K562 (cell line): ENCODE results near the gene CIAO1. TPM values are rescaled to one million over a fixed set of nuclear protein-coding genes. Genes with fewer than 3 reads are reported as not detected.

Source experiments
- ATAC-seq: fragments of 200-7000 bp; cut with Tn5 transposase; 3 replicates; pipeline ENCODE4 v1.9.1; 2020; ENCODE audit warnings: moderate library complexity
- Bru-seq: library from RNA; stranded (reverse); fragments of 400-500 nt; gene quantifications from one replicate; lab custom pipeline; 2021; lab: Mats Ljungman, UMichigan
- BruChase-seq, 2 experiments: library from RNA; stranded (reverse); fragments of 400-500 nt; gene quantifications; one replicate each; lab custom pipeline; 2021; lab: Mats Ljungman, UMichigan
- BruUV-seq: library from RNA; stranded (reverse); fragments of 400-500 nt; replicated peaks from 2 replicates; lab custom pipeline; 2021; lab: Mats Ljungman, UMichigan
- CTCF ChIA-PET: fragments of 300-600 bp; formaldehyde crosslinking; extraction: SDS; loops from one replicate; lab custom pipeline; 2021; ENCODE audit warnings: low intra/inter-chr PET ratio; lab: Yijun Ruan, JAX
- POLR2A ChIA-PET: fragments of 300-600, 350-650 bp; sonication (Branson Sonifier 250); formaldehyde crosslinking; extraction: SDS; loops from one replicate; lab custom pipeline; 2021; ENCODE audit warnings: antibody characterized with exemption, inconsistent platforms; lab: Yijun Ruan, JAX
- DNase-seq, 4 experiments: peaks; one replicate each; pipeline versions ENCODE4 v3.0.0 to v3.0.0-alpha.2; 2011 to 2018; ENCODE audit warnings: low spot score in 3 of 4, mixed read lengths in 3 of 4; ENCODE audit errors: extremely low read depth in 1 of 4
- FAIRE-seq: peaks from 2 replicates; lab custom pipeline; 2011; peaks lifted over from hg19 to GRCh38; lab: Jason Lieb, UNC
- H2AFZ ChIP-seq: 2 replicates; pipeline ENCODE4 v1.6.0; 2011; ENCODE audit warnings: low read depth, low read length, control low read depth, inconsistent platforms
- H3K27ac ChIP-seq: fragments of 200-600 bp; 3 replicates; pipeline ENCODE4 v1.8.0; 2011; ENCODE audit warnings: low read depth, mild to moderate bottlenecking, control low read depth, inconsistent platforms, low read length, moderate library complexity, mixed read lengths; ENCODE audit errors: extremely low read depth
- H3K27me3 ChIP-seq, 2 experiments: fragments of 300-600 bp in 1 of 2; 2 replicates in 1 of 2; 3 replicates in 1 of 2; pipeline versions ENCODE4 v1.6.0 to v1.8.0; 2011; ENCODE audit warnings: inconsistent platforms in 2 of 2, low read length in 2 of 2, mild to moderate bottlenecking in 1 of 2, mixed read lengths in 1 of 2, moderate library complexity in 1 of 2; ENCODE audit not compliant: control insufficient read depth in 2 of 2, insufficient read depth in 2 of 2
- H3K36me3 ChIP-seq: fragments of 300-600 bp; 3 replicates; pipeline ENCODE4 v1.8.0; 2011; ENCODE audit warnings: mild to moderate bottlenecking, low read length, inconsistent platforms; ENCODE audit not compliant: control insufficient read depth, insufficient read depth
- H3K4me1 ChIP-seq, 2 experiments: fragments of 200-600 bp in 1 of 2; replicated peaks in 1 of 2; 2 replicates in 1 of 2; 3 replicates in 1 of 2; pipeline versions ENCODE4 v1.5.1 to v1.8.0; 2011; ENCODE audit warnings: inconsistent platforms in 2 of 2, low read length in 2 of 2, mild to moderate bottlenecking in 1 of 2, mixed read lengths in 1 of 2, moderate library complexity in 1 of 2; ENCODE audit not compliant: control insufficient read depth in 2 of 2, insufficient read depth in 2 of 2
- H3K4me2 ChIP-seq: 2 replicates; pipeline ENCODE4 v1.6.1; 2011; ENCODE audit warnings: low read length, control low read depth, inconsistent platforms, mixed read lengths; ENCODE audit not compliant: insufficient read depth
- H3K4me3 ChIP-seq: fragments of 200-600 bp; sonication (generic), shearing (Covaris generic); 2 replicates; pipeline ENCODE4 v1.5.1; 2016; ENCODE audit warnings: control low read depth, inconsistent platforms
- H3K79me2 ChIP-seq: fragments of 200-600 bp; 3 replicates; pipeline ENCODE4 v1.8.0; 2011; ENCODE audit warnings: low read length, inconsistent platforms; ENCODE audit not compliant: control insufficient read depth, insufficient read depth
- H3K9ac ChIP-seq, 2 experiments: 2 replicates each; pipeline versions ENCODE4 v1.6.0 to v1.6.1; 2011; ENCODE audit warnings: low read depth in 2 of 2, low read length in 2 of 2, control low read depth in 1 of 2, inconsistent platforms in 1 of 2, mild to moderate bottlenecking in 1 of 2, mixed read lengths in 1 of 2; ENCODE audit not compliant: insufficient read depth in 1 of 2
- H3K9me1 ChIP-seq: one replicate; pipeline ENCODE4 v1.6.0; 2011; ENCODE audit warnings: inconsistent platforms, mild to moderate bottlenecking, low read length, moderate library complexity; ENCODE audit not compliant: control insufficient read depth, insufficient read depth
- H3K9me3 ChIP-seq: replicated peaks from 2 replicates; pipeline ENCODE4 v1.5.1; 2011; ENCODE audit warnings: low read depth, low read length, inconsistent platforms; ENCODE audit not compliant: control insufficient read depth, insufficient read depth
- H4K20me1 ChIP-seq: replicated peaks from 2 replicates; pipeline ENCODE4 v1.6.1; 2011; ENCODE audit warnings: low read length, inconsistent platforms, mixed read lengths; ENCODE audit not compliant: control insufficient read depth, insufficient read depth
- BCLAF1 ChIP-seq, 2 experiments: fragments of 450-650 bp in 1 of 2; IDR thresholded peaks; 2 replicates each; pipeline ENCODE4 v1.6.1; 2011 to 2017; ENCODE audit warnings: low read depth in 2 of 2, antibody characterized with exemption in 1 of 2, borderline replicate concordance in 1 of 2, low read length in 1 of 2, mild to moderate bottlenecking in 1 of 2, mixed read lengths in 1 of 2; ENCODE audit not compliant: control insufficient read depth in 1 of 2
- ERF ChIP-seq: fragments of 450-650 bp; formaldehyde crosslinking; IDR thresholded peaks from 2 replicates; pipeline ENCODE4 v1.4.0; 2020; ENCODE audit warnings: mild to moderate bottlenecking, mixed read lengths
- THAP12 ChIP-seq: fragments of 250-450 bp; sonication (Bioruptor Pico); IDR thresholded peaks from 2 replicates; pipeline ENCODE4 v1.9.0; 2021; ENCODE audit warnings: mild to moderate bottlenecking, inconsistent platforms
- ZBTB1 ChIP-seq: sonication (generic); formaldehyde crosslinking; IDR thresholded peaks from 2 replicates; pipeline ENCODE4 v1.8.1; 2023; ENCODE audit warnings: missing genetic modification reagents, low read depth, mild to moderate bottlenecking, borderline replicate concordance
- ZKSCAN1 ChIP-seq: fragments of 150-350 bp; IDR thresholded peaks from 2 replicates; pipeline ENCODE4 v1.6.1; 2016; ENCODE audit warnings: low read depth, low read length
- ZNF253 ChIP-seq: fragments of 250-450 bp; sonication (Bioruptor Pico); conservative IDR thresholded peaks from 2 replicates; pipeline ENCODE4 v1.6.1; 2021; ENCODE audit warnings: mild to moderate bottlenecking
- ZNF436 ChIP-seq: fragments of 250-450, 450-650 bp; sonication (Bioruptor Pico); formaldehyde crosslinking; IDR thresholded peaks from 2 replicates; pipeline ENCODE4 v1.7.0; 2020; ENCODE audit warnings: mild to moderate bottlenecking
- ZNF830 ChIP-seq: fragments of 250-450 bp; sonication (Bioruptor Pico); IDR thresholded peaks from 2 replicates; pipeline ENCODE4 v1.5.0; 2021; ENCODE audit warnings: mild to moderate bottlenecking
- WGBS: fragments of 100-300 bp; shearing (Covaris generic); methylation state at CpG from one replicate; pipeline ENCODE4 v1.1.6; 2016; ENCODE audit warnings: low coverage, mixed read lengths; ENCODE audit not compliant: insufficient coverage; ENCODE audit errors: missing lambda C conversion rate; 5-methylcytosine and 5-hydroxymethylcytosine counted together
- in situ Hi-C: fragments of 300-500 bp; cut with MboI; formaldehyde crosslinking; loops from 4 replicates; pipeline ENCODE4 v1.15.0; 2018; ENCODE audit warnings: inconsistent platforms, mixed read lengths
- intact Hi-C: fragments of 100-400 bp; cut with micrococcal nuclease; formaldehyde crosslinking; loops from 2 replicates; pipeline ENCODE4 v1.14.2; 2022
- long read RNA-seq, 3 experiments: library from polyadenylated mRNA in 2 of 3; library from RNA in 1 of 3; unstranded in 2 of 3; stranded (forward) in 1 of 3; transcript quantifications; one replicate each; pipeline ENCODE4 v2.0.0, GENCODE V29; 2019 to 2022
- polyA minus RNA-seq, 3 experiments: library from RNA; depleted of rRNA, polyadenylated mRNA; stranded (reverse); fragments of >200 nt; gene quantifications; 2 replicates each; pipeline ENCODE4 v1.2.3, GENCODE V29; 2011
- polyA plus RNA-seq, 8 experiments: library from polyadenylated mRNA; depleted of rRNA in 4 of 8; stranded (reverse) in 5 of 8; unstranded in 3 of 8; fragments of >200 nt; fragmentation: Nextera tagmentation in 2 of 8; fragmentation: Illumina TruSeq in 1 of 8; extraction: Ambion mirVana in 2 of 8; extraction: Trizol in 1 of 8; gene quantifications; 2 replicates each; pipeline versions ENCODE4 v1.2.1 to v1.2.3, GENCODE V29; 2011 to 2014; ENCODE audit warnings: inconsistent platforms in 1 of 8, missing spikeins in 1 of 8
- total RNA-seq, 7 experiments: library from RNA; depleted of rRNA in 6 of 7; stranded (reverse); fragments of >200 nt in 6 of 7; fragmentation: Illumina TruSeq in 2 of 7; extraction: Trizol in 2 of 7; gene quantifications; 2 replicates each; pipeline versions ENCODE4 v1.2.1 to v1.2.3, GENCODE V29; 2011 to 2021; ENCODE audit warnings: low replicate concordance in 1 of 7

Gene CIAO1
- total RNA-seq (2011; cell fraction: chromatin; rRNA removed; ENCODE audit: low replicate concordance), result 65.3 and 99.0 TPM in 2 replicates
- total RNA-seq (2011; cell fraction: nucleolus; rRNA removed), result 78.5 and 85.1 TPM in 2 replicates
- 62.5 and 66.0 TPM in 2 replicates for total RNA-seq (2011; cell fraction: nucleoplasm; rRNA removed)
- total RNA-seq (2014; rRNA removed) (121 and 182 TPM in 2 replicates), total RNA-seq (2014; rRNA removed; fragmentation: Illumina TruSeq; extraction: Trizol) (64.7 and 78.7 TPM in 2 replicates), total RNA-seq (2015; rRNA removed; fragmentation: Illumina TruSeq; extraction: Trizol) (85.4 and 89.7 TPM in 2 replicates), total RNA-seq (2021) (92.8 and 94.3 TPM in 2 replicates), polyA plus RNA-seq (2011; rRNA removed) (102 and 122 TPM in 2 replicates), polyA plus RNA-seq (2014; fragmentation: Illumina TruSeq; extraction: Trizol) (94.2 and 104 TPM in 2 replicates), polyA plus RNA-seq (2014; fragmentation: Nextera tagmentation; extraction: Ambion mirVana) (10 to 100 TPM; 11.4 to 19.2 TPM), polyA plus RNA-seq (2014; rRNA removed) (145 and 156 TPM in 2 replicates), polyA minus RNA-seq (2011; rRNA and poly(A)+ RNA removed) (72.8 and 90.4 TPM in 2 replicates), Bru-seq, nascent RNA (percentile 94 among the genes with signal in this experiment), BruChase-seq, experiment 1, labeled RNA remaining after a 2-hour chase (percentile 90 among the genes with signal in this experiment), BruChase-seq, experiment 2, labeled RNA remaining after a 6-hour chase (percentile 93 among the genes with signal in this experiment)
- polyA plus RNA-seq (2011; cell fraction: cytosol; rRNA removed), result 151 and 245 TPM in 2 replicates
- 122 and 181 TPM in 2 replicates for polyA plus RNA-seq (2011; cell fraction: nucleus; rRNA removed)
- polyA plus RNA-seq (2012), result 74.5 and 74.6 TPM in 2 replicates
- polyA minus RNA-seq (2011; cell fraction: cytosol; rRNA and poly(A)+ RNA removed), result 30.5 and 44.8 TPM in 2 replicates
- 45.0 and 45.4 TPM in 2 replicates for polyA minus RNA-seq (2011; cell fraction: nucleus; rRNA and poly(A)+ RNA removed)
- long read RNA-seq, experiment 1, transcript CIAO1-203 (7 exons, 1,533 nt), result major isoform, 375 of 519 reads
- long read RNA-seq, experiment 1, partial matches to known transcripts, result 17 of 519 reads
- long read RNA-seq, experiment 1, other reads (novel, unspliced or antisense), result 127 of 519 reads
- long read RNA-seq, experiment 2, transcript CIAO1-203 (7 exons, 1,533 nt), result major isoform, 71 of 116 reads
- long read RNA-seq, experiment 2, partial matches to known transcripts, result 10 of 116 reads
- long read RNA-seq, experiment 2, other reads (novel, unspliced or antisense), result 35 of 116 reads
- long read RNA-seq, experiment 3, transcript CIAO1-203 (7 exons, 1,533 nt), result major isoform, 146 of 169 reads
- long read RNA-seq, experiment 3, partial matches to known transcripts, result 2 of 169 reads
- long read RNA-seq, experiment 3, other reads (novel, unspliced or antisense), result 21 of 169 reads

DNA sequence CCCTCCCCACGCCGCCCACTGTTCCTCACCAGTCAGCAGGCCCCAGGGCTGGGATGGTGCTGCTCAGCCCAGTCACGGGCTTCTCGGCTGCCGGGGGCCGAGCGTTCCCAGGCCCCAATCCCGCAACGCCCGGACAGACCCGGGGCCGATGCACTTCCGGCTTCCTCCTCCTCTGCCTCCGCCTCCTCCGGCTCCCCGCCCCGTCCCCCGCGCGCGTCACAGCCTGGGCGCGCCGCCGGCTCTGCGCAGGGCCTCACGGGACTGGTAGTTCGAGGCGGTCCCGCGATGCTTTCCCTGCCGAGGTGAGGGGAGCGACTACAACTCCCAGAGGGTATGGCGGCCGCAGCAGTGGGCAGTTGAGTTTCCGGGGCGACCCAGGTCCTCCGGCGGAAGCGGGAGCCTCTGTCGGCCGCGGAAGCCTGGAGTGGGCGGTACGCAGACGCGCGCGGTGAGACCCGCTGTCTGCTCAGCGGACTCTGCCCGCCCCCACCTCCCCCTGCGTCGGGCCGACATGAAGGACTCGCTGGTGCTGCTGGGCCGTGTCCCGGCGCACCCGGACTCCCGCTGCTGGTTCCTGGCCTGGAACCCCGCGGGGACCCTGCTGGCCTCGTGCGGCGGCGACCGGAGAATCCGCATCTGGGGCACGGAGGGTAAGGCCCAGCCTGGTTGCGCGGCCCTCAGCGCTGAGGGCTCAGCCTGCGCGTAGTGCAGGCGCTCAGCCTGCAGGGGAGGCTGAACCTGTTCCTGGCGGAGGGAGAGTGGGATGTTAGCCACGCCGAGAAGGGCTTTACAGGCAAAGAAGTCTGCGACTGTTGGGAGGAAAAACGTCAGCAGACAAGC lies at the start of gene CIAO1, which contains the start of gene TMEM127:
Gene CIAO1, plus strand, starts transcription at position 386 of the 840 bp plus-strand sequence. Its CDS starts 126 bp downstream, at position 512.
Gene TMEM127, minus strand, starts transcription at position 158 of the 840 bp plus-strand sequence. CDS start 616 bp downstream, outside the sequence.
- intact Hi-C loops (loop anchor here (2.0 to 10.0 kb wide), 2 partner anchors 91 to 239 kb away; partner anchors contain the start of gene NEURL3), in situ Hi-C loops (no loop called here)
- ATAC-seq (peak; percentile 98), DNase-seq (peak; percentile 93 to 98 (median 95)), FAIRE-seq (peak; percentile 94)
- H3K4me3 ChIP-seq, result peak within 1 kb of the TSS; percentile 84
- ChIA-PET POLR2A (interaction anchor here (0.6 to 1.2 kb wide), 6 partner anchors 11 to 270 kb away, joined by 3 to 4 read pairs (median 3); partner anchors contain the start of gene STARD7), CTCF (interaction anchor here (0.7 kb wide), 1 partner anchor 125 kb away, joined by 3 read pairs; no protein-coding TSS in a partner anchor)
- peak within 1 kb of the TSS; percentile 78 for H3K27ac ChIP-seq
- no peaks in the 10 kb centered on the region for H3K9me3 ChIP-seq
- H3K27me3 ChIP-seq, result no peaks in the 10 kb centered on the region
- H3K9me1 ChIP-seq, result no peaks in the 10 kb centered on the region
- H3K4me2 ChIP-seq, result peak within 1 kb of the TSS; percentile 99
- peaks cover 21 to 27% of the 10 kb centered on the region in 2 experiments for H3K4me1 ChIP-seq
- TSS peak; percentile 70 for BruUV-seq
- peak within 1 kb of the TSS; percentile 89 to 99 for H3K9ac ChIP-seq
- peaks cover 50% of the 10 kb centered on the region for H3K79me2 ChIP-seq
- peaks cover 52% of the 10 kb centered on the region for H3K36me3 ChIP-seq
- H4K20me1 ChIP-seq, result 0 out of 2 replicates have a peak, but pooled peaks cover 13% of the 10 kb centered on the region
- peak within 1 kb of the TSS; percentile 96 for H2AFZ ChIP-seq
- WGBS, result 0% methylated on average over 60 of the region's 81 CpGs
- TF ChIP-seq ZKSCAN1 (no peak), BCLAF1 (IDR thresholded peaks at IDR 0.05; ENCODE audit: borderline replicate concordance in 1 of 2, control insufficient read depth in 1 of 2, low read depth in 2 of 2, low read length in 1 of 2) (0 out of 4 replicates have a peak, but pooled peaks of 1 of the 2 experiments have one; percentile 51), ZNF436 (CRISPR knock-in tag) (no peak), ZNF253 (CRISPR knock-in tag) (no peak), ERF (CRISPR knock-in tag) (0 out of 2 replicates have a peak, but pooled peaks have one; percentile 41), THAP12 (CRISPR knock-in tag) (peak; percentile 82), ZNF830 (CRISPR knock-in tag) (0 out of 2 replicates have a peak, but pooled peaks have one; percentile 16), ZBTB1 (peak; percentile 21; the same call in 1 of the 2 replicates)
